ENCODE results near the gene ACOX3.

- TF ChIP-seq CTCF (optimal IDR thresholded peaks at IDR 0.05 in 1 of 3, IDR thresholded peaks at IDR 0.05 in 1 of 3, conservative IDR thresholded peaks at IDR 0.05 in 1 of 3; ENCODE audit: extremely low read depth in 1 of 3, insufficient read depth in 2 of 3, low read length in 3 of 3) (no peak), EZH2 (IDR thresholded peaks at IDR 0.05; ENCODE audit: low read length) (no peak)
Measured at GRCh38 chr4:8368998-8369397, 71.5 kb downstream of the ACOX3 start.

Data from keratinocyte (primary cell).